ENCODE measurements around the gene CCDC74A. TPM values are rescaled to one million over a fixed set of nuclear protein-coding genes. Genes with fewer than 3 reads are reported as not detected.
"Not testable (repeated sequence)": the region's sequence is repeated elsewhere in the genome, so short reads cannot be mapped to it uniquely, and the experiment has no call there.

CCDC74A gene
- total and polyA plus RNA-seq, 9 of the 15 experiments (the other 6 are each of a cell fraction or from before 2014, with no cell fraction given), result 1.1 to 38.1 (median 9.6) TPM

GRCh38 chr2:131517106-131517831 is 10.4 kb upstream of the CCDC74A start:
- no peaks in the 10 kb centered on the region for H3K27me3 ChIP-seq (ENCODE audit: control insufficient read depth in 2 of 2, insufficient read depth in 2 of 2, low read length in 2 of 2)
- BruUV-seq (replicated peaks), result no TSS peak
- no peak overlapping the region for H3K27ac ChIP-seq (ENCODE audit: extremely low read depth, low read depth, low read length)
- peaks cover 50% of the 10 kb centered on the region; the same call in 1 of the 3 replicates for H3K36me3 ChIP-seq (ENCODE audit: control insufficient read depth, insufficient read depth, low read length)
- intact Hi-C loops (cut with micrococcal nuclease) (no loop called here), in situ Hi-C loops (cut with MboI) (loop anchor here (25.0 kb wide), 1 partner anchor 1180 kb away; the partner anchor contains the start of gene IMP4)
- DNase-seq (ENCODE audit: extremely low read depth in 1 of 4, low spot score in 3 of 4) (peak in 1 of 4 experiments; percentile 3), ATAC-seq (no peak), FAIRE-seq (no peak)
- ChIA-PET POLR2A (no interaction called here), CTCF (ENCODE audit: low intra/inter-chr PET ratio) (no interaction called here)
- no peak overlapping the region for H2AFZ ChIP-seq (ENCODE audit: low read depth, low read length)
- peaks cover 0 to 20% of the 10 kb centered on the region in 2 experiments; a peak in 2 of 5 replicates for H3K4me1 ChIP-seq (replicated peaks in 1 of 2; ENCODE audit: control insufficient read depth in 2 of 2, insufficient read depth in 2 of 2, low read length in 2 of 2)
- no peak overlapping the region for H3K9ac ChIP-seq (ENCODE audit: insufficient read depth in 1 of 2, low read depth in 2 of 2, low read length in 2 of 2)
- H3K9me3 ChIP-seq (replicated peaks; ENCODE audit: control insufficient read depth, insufficient read depth, low read depth, low read length), result no peaks in the 10 kb centered on the region
- 88% methylated on average over 12 of the region's 17 CpGs for WGBS (ENCODE audit: insufficient coverage, low coverage, missing lambda C conversion rate)
- no peak overlapping the region for H3K4me3 ChIP-seq
- TF ChIP-seq GTF2E2 (tag; IDR thresholded peaks at IDR 0.05), result no peak
- peak; percentile 7 for TF ChIP-seq POLR2G (IDR thresholded peaks at IDR 0.05; ENCODE audit: low read depth, low read length)
- H3K79me2 ChIP-seq (ENCODE audit: control insufficient read depth, insufficient read depth, low read length), result no peaks in the 10 kb centered on the region
- no peak overlapping the region for H3K4me2 ChIP-seq (ENCODE audit: insufficient read depth, low read length)
- no peaks in the 10 kb centered on the region for H4K20me1 ChIP-seq (replicated peaks; ENCODE audit: control insufficient read depth, insufficient read depth, low read length)
- no peaks in the 10 kb centered on the region for H3K9me1 ChIP-seq (ENCODE audit: control insufficient read depth, insufficient read depth, low read length)

- H2AFZ ChIP-seq (ENCODE audit: low read depth, low read length); FAIRE-seq; H3K9me3 ChIP-seq (replicated peaks; ENCODE audit: control insufficient read depth, insufficient read depth, low read depth, low read length); ATAC-seq; H3K79me2 ChIP-seq (ENCODE audit: control insufficient read depth, insufficient read depth, low read length); CTCF ChIA-PET (ENCODE audit: low intra/inter-chr PET ratio); H4K20me1 ChIP-seq (replicated peaks; ENCODE audit: control insufficient read depth, insufficient read depth, low read length); H3K27me3 ChIP-seq (ENCODE audit: control insufficient read depth in 2 of 2, insufficient read depth in 2 of 2, low read length in 2 of 2); H3K27ac ChIP-seq (ENCODE audit: extremely low read depth, low read depth, low read length); H3K9me1 ChIP-seq (ENCODE audit: control insufficient read depth, insufficient read depth, low read length); H3K9ac ChIP-seq (ENCODE audit: insufficient read depth in 1 of 2, low read depth in 2 of 2, low read length in 2 of 2); BruUV-seq (replicated peaks); intact Hi-C loops (cut with micrococcal nuclease); H3K4me2 ChIP-seq (ENCODE audit: insufficient read depth, low read length); POLR2A ChIA-PET; H3K4me3 ChIP-seq: not testable (repeated sequence)
- DNase-seq (ENCODE audit: extremely low read depth in 1 of 4, low spot score in 3 of 4), result peak in 1 of 4 experiments; percentile 3
- Histone ChIP-seq H3K4me1 (replicated peaks in 1 of 2; ENCODE audit: control insufficient read depth in 2 of 2, insufficient read depth in 2 of 2, low read length in 2 of 2) (peaks cover 0 to 22% of the 10 kb centered on the region in 2 experiments; a peak in 2 of 5 replicates), H3K36me3 (ENCODE audit: control insufficient read depth, insufficient read depth, low read length) (peaks cover 45% of the 10 kb centered on the region; the same call in 1 of the 3 replicates)
- WGBS (ENCODE audit: insufficient coverage, low coverage, missing lambda C conversion rate), result 94% methylated on average over 12 of the region's 16 CpGs
- in situ Hi-C loops (cut with MboI), result loop anchor here (25.0 kb wide), 1 partner anchor 1181 kb away; the partner anchor contains the start of gene IMP4
Observed at GRCh38 chr2:131517856-131518255, 9.8 kb upstream of the CCDC74A start.

GRCh38 chr2:131518531-131518930 is 9.2 kb upstream of the CCDC74A start:
- H3K4me1 ChIP-seq (replicated peaks in 1 of 2; ENCODE audit: control insufficient read depth in 2 of 2, insufficient read depth in 2 of 2, low read length in 2 of 2), result peaks cover 0 to 22% of the 10 kb centered on the region in 2 experiments; a peak in 2 of 5 replicates
- in situ Hi-C loops (cut with MboI), result loop anchor here (25.0 kb wide), 1 partner anchor 1181 kb away; the partner anchor contains the start of gene IMP4
- H3K9me1 ChIP-seq (ENCODE audit: control insufficient read depth, insufficient read depth, low read length); POLR2A ChIA-PET; CTCF ChIA-PET (ENCODE audit: low intra/inter-chr PET ratio); H2AFZ ChIP-seq (ENCODE audit: low read depth, low read length); FAIRE-seq; H3K27ac ChIP-seq (ENCODE audit: extremely low read depth, low read depth, low read length); BruUV-seq (replicated peaks); H3K27me3 ChIP-seq (ENCODE audit: control insufficient read depth in 2 of 2, insufficient read depth in 2 of 2, low read length in 2 of 2); H4K20me1 ChIP-seq (replicated peaks; ENCODE audit: control insufficient read depth, insufficient read depth, low read length); ATAC-seq; H3K4me3 ChIP-seq; intact Hi-C loops (cut with micrococcal nuclease); H3K79me2 ChIP-seq (ENCODE audit: control insufficient read depth, insufficient read depth, low read length); H3K4me2 ChIP-seq (ENCODE audit: insufficient read depth, low read length); H3K9me3 ChIP-seq (replicated peaks; ENCODE audit: control insufficient read depth, insufficient read depth, low read depth, low read length); H3K9ac ChIP-seq (ENCODE audit: insufficient read depth in 1 of 2, low read depth in 2 of 2, low read length in 2 of 2): not testable (repeated sequence)
- 89% methylated on average over 7 of the region's 11 CpGs for WGBS (ENCODE audit: insufficient coverage, low coverage, missing lambda C conversion rate)
- H3K36me3 ChIP-seq (ENCODE audit: control insufficient read depth, insufficient read depth, low read length), result peaks cover 43% of the 10 kb centered on the region; the same call in 1 of the 3 replicates
- peak in 1 of 4 experiments; percentile 1 for DNase-seq (ENCODE audit: extremely low read depth in 1 of 4, low spot score in 3 of 4)

All from K562 (cell line).